ENCODE measurements around the gene CRMP1.
"Not testable (repeated sequence)": the region's sequence is repeated elsewhere in the genome, so short reads cannot be mapped to it uniquely, and the experiment has no call there.

Gene CRMP1

GRCh38 chr4:5856362-5856761, 36.5 kb downstream of the CRMP1 start:
- not testable (repeated sequence) for DNase-seq (ENCODE audit: low spot score)

DNA sequence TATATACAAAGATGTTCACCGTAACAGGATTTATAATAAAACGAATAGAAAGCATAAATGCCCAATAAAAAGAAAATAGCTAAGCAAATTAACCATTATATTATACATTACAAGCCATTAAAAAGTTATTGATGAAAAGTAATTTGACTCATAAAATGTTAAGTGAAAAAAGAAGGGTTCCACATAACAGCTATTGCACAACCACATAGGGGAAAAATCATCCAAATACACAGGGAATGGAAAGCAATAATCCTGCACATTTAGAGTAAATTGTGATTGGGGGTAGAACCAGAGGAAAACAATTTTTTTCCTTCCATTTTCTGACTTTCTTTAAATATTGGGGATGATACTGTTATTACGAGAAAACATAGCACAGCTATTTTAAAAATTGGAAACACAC, 38.0 kb downstream of the CRMP1 start:
- DNase-seq (ENCODE audit: low spot score) = no peak

- DNase-seq (ENCODE audit: low spot score) = no peak
Measured at GRCh38 chr4:5852523-5853202, 40.2 kb downstream of the CRMP1 start.

- DNase-seq (ENCODE audit: low spot score) = no peak
Measured at GRCh38 chr4:5851637-5852301, 41.1 kb downstream of the CRMP1 start.

- no peak for DNase-seq (ENCODE audit: low spot score)
Measured at GRCh38 chr4:5845035-5845905, 47.6 kb downstream of the CRMP1 start.

DNA sequence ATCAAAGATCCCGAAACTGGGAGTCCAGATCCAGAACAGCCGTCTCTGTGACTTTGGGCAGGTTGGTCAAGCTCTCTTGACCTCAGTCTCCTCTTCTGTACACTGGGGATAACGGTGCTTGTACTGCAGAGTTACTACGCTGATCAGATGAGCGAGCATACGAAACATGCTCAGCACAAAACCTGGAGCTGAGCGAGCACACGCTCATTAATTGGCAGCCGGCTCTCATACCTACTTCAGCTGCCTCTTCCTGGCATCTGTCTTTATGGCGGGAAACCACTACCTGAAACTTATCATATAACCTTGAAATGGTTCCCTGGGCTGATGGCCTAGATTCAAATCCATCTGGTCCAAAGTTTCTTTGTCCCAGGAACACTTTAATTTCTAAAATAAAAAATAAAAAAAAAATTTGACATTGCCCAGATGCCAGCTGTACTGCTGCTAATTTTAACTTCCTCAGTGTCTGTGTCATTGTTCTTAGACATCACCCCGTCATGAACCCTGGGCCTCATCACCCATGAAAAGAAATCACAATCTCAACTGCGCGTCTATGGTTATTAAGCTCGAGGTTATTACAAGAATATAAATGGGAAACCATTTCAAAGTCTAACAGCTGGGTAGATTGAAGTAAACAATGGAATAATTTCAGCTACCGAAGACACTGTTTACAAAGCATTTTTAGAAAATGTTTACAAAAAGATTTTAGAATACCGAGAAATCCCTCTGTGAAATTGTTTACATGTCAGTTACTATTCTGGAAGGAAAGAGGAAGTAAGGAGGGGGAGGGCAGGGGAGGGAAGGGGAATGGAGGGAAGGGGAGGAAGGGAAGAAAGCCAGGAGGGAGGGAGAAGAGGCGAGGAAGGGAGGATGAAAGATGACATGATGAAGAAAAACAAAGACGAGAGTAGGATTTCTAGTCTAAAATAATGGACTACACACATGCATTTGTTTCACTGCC, 49.0 kb downstream of the CRMP1 start:
- no peak for DNase-seq (ENCODE audit: low spot score)

GRCh38 chr4:5842456-5842855, 50.4 kb downstream of the CRMP1 start:
- DNase-seq (ENCODE audit: low spot score) = no peak

- DNase-seq (ENCODE audit: low spot score) = no peak
Measured at GRCh38 chr4:5839751-5840674, 52.9 kb downstream of the CRMP1 start.

DNA sequence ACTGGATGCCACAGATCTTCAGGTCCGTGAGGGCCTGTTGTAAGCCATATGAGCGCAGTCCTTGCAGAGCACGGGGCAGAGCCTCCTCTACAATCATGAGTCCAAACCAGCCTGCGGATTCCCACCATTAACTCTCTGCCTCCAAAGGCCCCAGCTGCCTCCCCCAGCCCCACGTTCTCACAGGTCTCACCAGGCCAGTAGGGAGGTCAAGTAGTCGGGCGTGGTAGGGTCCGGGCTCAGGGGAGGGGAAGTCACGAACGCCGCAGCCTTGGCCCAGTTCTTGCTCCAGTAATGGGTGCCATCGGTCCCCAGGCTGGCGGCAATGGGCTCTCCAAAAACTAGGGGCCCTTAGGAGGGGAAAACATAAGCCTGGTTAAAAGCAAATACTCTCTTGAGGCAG, 53.6 kb downstream of the CRMP1 start:
- no peak for DNase-seq (ENCODE audit: low spot score)

DNA sequence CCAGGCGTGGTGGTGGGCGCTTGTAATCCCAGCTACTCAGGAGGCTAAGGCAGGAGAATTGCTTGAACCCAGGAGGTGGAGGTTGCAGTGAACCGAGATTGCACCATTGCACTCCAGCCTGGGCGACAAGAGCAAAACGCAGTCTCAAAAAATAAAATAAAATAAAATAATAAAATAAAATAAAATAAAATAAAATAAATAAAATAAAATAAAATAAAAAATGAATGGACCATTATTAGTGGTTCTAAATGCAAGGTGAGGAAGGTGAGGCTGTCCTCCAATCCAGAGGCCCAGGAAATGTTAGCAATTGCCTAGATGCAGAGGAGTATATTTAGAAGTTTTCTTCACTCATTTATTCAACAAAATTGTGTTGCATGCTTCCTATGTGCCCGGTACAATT, 55.4 kb downstream of the CRMP1 start:
- not testable (repeated sequence) for DNase-seq (ENCODE audit: low spot score)

DNA sequence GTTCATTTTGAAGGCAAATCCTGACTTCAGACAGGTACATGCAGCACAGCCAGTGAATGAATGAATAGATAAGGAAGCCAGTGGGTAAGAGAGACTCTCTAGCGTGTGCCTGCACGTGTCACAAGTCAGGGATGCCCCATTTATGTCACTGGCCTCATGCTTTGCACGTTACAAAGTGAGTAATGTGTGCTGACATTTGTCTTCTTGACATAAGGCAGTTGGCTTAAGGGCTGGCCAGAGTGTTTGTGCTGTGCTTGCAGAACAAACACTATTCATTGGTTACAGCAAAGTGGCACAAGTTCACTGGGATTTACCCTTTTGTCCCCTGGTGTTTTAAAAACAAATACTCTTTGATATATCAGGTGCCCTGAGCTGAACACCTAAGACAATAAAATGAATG, 55.9 kb downstream of the CRMP1 start:
- DNase-seq (ENCODE audit: low spot score) = no peak

- DNase-seq (ENCODE audit: low spot score) = no peak
Measured at GRCh38 chr4:5828005-5828391, 64.9 kb downstream of the CRMP1 start.

DNA sequence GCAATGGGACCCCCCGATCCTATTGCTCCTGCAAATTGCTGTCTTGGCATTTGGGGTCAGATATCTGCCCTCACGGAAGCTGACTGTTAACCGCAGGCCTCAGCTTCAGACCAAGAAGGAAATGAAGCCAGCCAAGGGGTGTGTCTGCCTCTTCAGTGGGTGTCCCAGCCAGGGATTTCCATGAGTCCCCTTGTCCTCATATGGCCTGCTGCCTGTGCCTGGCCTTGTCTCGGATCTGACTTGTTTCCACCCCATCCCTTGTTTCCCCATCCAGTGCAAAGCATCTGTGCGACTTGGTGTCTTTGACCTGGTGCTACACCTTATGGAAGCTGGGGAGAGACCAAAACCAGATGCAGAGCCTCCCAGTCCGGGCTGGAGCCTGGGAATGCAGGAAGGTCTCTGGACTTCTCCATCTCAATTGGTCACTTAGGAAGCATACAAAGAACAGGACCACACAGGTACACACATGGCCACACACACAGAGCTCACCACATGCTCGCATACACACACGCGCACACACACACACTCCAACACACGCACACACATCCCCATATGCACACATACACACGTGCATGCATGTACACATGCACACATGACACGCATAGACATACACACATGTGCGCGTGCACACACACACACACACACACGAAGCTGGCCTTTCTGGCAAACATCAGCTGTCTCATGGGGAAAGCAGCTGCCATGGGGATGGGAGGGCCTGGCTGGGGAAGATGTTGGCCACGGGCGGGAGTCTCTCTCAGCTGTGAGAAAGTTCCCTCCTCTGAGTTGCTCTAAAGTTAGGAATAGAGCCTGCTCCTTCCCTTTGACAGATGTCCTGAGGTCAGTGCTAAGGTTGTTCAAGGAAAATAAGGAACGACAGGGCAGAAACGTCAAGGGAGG, 65.5 kb downstream of the CRMP1 start:
- no peak for DNase-seq (ENCODE audit: low spot score)

DNA sequence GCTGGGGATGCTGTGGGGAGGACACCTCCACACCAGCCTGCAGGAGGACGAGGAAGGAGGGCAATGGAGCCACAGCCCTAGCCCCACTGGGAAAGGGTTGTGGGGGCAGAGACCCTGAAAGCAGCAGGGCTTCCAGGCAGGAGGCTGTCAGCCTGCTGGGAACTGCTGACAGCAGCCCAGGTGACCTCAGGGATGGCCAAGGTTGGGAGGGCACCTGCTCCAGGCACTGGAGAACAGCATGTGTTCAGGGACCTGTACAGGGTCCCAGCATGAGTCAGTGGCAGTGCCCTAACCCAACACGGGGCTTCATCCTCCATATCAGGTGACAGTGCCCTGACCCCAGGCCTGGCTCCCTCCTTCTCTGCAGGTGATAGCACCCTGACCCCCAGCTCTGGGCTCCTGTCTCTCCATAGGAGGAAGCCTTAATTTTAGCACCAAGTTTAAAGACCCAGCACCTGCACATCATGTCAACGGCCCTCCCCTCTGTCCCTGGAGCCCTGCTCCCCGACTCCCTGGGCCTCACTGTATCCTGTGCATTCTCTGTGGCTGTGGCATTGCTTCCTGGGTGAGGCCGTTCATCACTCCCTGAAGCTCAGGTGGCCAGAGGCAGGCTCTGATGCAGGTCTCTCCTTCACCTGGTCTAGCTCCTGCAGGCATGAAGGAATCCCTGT, 66.3 kb downstream of the CRMP1 start:
- no peak for DNase-seq (ENCODE audit: low spot score)

DNA sequence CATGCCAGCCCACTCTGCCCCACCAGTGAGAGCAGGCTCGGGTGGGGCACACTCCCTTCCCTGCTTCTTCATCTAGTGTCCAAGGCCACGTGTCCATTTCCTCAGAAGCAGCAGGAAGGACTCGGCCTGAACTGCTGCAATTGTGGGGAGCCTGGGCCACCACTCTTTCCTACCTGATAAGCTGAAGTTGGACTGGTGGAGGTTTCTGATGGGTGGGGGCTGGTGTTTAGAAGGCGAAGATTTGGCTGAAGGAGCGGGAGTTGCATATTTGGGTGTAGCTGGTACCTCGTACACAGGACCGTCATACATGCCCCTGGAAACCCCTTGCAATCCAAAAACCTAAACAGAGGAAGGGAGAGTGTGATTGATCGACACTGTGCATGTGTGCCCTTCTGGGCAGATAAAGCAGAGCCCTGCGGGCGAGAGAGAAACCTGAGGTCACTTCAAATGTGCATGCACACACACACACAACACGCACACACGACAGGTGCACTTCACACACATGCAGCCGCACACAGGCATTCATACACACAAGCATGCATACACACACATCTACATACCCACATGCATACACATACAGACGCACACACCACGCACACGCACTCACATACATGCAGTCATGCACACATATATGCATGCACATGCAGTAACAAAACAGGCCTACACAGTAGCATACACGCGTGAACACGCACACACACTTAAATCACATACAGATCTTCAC, 67.4 kb downstream of the CRMP1 start:
- DNase-seq (ENCODE audit: low spot score) = no peak

DNA sequence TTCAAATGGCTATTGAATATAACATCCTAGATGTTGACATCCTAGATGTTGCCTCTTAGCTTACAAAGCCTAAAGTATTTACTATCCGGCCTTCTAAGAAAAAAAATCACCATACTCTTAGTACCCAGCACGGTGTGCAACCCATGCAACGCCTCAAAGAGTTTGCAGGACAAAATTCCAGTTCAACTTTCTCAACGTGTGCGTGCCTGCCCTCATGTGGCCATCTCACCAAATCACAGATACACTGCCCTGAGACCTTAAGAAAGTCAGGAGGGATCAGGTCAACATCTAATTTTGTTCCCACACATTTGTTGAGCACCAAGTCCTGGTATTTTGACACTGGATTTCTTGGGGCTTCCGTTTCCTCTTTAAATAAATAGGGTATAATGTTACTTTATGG, 68.3 kb downstream of the CRMP1 start:
- peak; percentile 3 for DNase-seq (ENCODE audit: low spot score)

GRCh38 chr4:5824227-5824626, 68.7 kb downstream of the CRMP1 start:
- no peak for DNase-seq (ENCODE audit: low spot score)

DNA sequence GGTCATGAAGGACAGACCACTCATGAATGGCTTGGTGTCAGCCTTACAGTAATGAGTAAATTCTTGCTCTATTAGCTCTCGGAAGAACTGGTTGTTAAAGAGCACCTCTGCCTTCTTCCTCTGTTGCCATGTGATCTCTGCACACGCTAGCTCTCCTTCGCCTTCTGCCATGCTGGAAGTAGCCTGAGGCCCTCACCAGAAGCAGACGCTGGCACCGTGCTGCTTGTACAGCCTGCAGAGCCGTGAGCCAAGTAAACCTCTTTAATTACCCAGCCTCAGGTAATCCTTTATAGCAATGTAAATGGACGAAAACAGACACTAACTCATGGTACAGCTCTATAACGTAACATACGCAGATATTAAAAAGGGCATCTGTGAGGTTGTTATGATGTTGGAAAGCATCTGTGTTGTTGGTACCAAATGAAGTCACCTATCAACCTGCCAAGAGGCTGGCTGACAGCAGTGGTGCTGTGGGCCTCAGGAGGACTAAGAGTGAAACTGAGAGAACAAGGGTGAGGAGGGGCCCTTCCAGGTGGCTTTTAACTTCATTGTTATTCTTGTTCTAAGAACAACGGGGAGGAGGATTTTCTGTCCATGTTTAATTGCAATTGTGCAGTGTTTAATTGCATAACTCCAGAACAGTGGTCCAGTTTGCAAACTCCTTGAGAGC, 69.2 kb downstream of the CRMP1 start:
- no peak for DNase-seq (ENCODE audit: low spot score)
